DND-41 (cell line): Measurements from ENCODE around the gene ATG2A.

Source experiments
- ATAC-seq: fragments of 200-7000 bp; cut with Tn5 transposase; 3 replicates; pipeline ENCODE4 v1.9.1; 2021; ENCODE audit warnings: low read depth; ENCODE audit not compliant: insufficient read depth
- DNase-seq: peaks from one replicate; pipeline ENCODE4 v3.0.0-alpha.2; 2020
- H2AFZ ChIP-seq: 2 replicates; pipeline ENCODE4 v1.6.0; 2012; ENCODE audit warnings: low read depth, low read length
- H3K27ac ChIP-seq: 2 replicates; pipeline ENCODE4 v1.5.1; 2012; ENCODE audit warnings: low read length, inconsistent platforms
- H3K27me3 ChIP-seq: fragments of 200-600 bp; sonication (generic); 2 replicates; pipeline ENCODE4 v1.6.0; 2012; ENCODE audit warnings: low read length, mild to moderate bottlenecking, inconsistent platforms; ENCODE audit not compliant: insufficient read depth, poor library complexity
- H3K36me3 ChIP-seq: 2 replicates; pipeline ENCODE4 v1.5.1; 2012; ENCODE audit warnings: low read length, inconsistent platforms; ENCODE audit not compliant: insufficient read depth
- H3K4me1 ChIP-seq: 2 replicates; pipeline ENCODE4 v1.5.1; 2012; ENCODE audit warnings: mild to moderate bottlenecking, low read length; ENCODE audit not compliant: insufficient read depth
- H3K4me2 ChIP-seq: 2 replicates; pipeline ENCODE4 v1.6.0; 2012; ENCODE audit warnings: mild to moderate bottlenecking, moderate library complexity, low read length, inconsistent platforms; ENCODE audit not compliant: insufficient read depth
- H3K4me3 ChIP-seq, 2 experiments: fragments of 200-600 bp in 1 of 2; shearing (Covaris generic) in 1 of 2; 2 replicates each; pipeline ENCODE4 v1.5.1; 2012 to 2016; ENCODE audit warnings: inconsistent platforms in 2 of 2, low read length in 2 of 2, mild to moderate bottlenecking in 2 of 2, low read depth in 1 of 2, moderate library complexity in 1 of 2
- H3K79me2 ChIP-seq: 2 replicates; pipeline ENCODE4 v1.6.0; 2012; ENCODE audit warnings: low read length, inconsistent platforms; ENCODE audit not compliant: insufficient read depth
- H3K9ac ChIP-seq: 2 replicates; pipeline ENCODE4 v1.6.0; 2012; ENCODE audit warnings: low read depth, mild to moderate bottlenecking, inconsistent platforms, low read length, moderate library complexity
- H3K9me3 ChIP-seq: 2 replicates; pipeline ENCODE4 v1.5.1; 2012; ENCODE audit warnings: low read length, moderate library complexity, mild to moderate bottlenecking, inconsistent platforms; ENCODE audit not compliant: insufficient read depth, severe bottlenecking
- H4K20me1 ChIP-seq: 2 replicates; pipeline ENCODE4 v1.6.0; 2012; ENCODE audit warnings: low read length; ENCODE audit not compliant: insufficient read depth
- EZH2 ChIP-seq: IDR thresholded peaks from 3 replicates; pipeline ENCODE4 v1.6.1; 2012; ENCODE audit warnings: borderline replicate concordance, low read depth, mild to moderate bottlenecking, moderate library complexity, low read length, inconsistent platforms; ENCODE audit not compliant: severe bottlenecking
- TF ChIP-seq, protein P1 (sequence below): IDR thresholded peaks from 2 replicates; pipeline ENCODE4 v1.5.1; 2012; ENCODE audit warnings: borderline replicate concordance, low read length, moderate library complexity, mild to moderate bottlenecking; ENCODE audit not compliant: poor library complexity, severe bottlenecking; ENCODE audit errors: extremely low read depth

The ATG2A gene

DNA sequence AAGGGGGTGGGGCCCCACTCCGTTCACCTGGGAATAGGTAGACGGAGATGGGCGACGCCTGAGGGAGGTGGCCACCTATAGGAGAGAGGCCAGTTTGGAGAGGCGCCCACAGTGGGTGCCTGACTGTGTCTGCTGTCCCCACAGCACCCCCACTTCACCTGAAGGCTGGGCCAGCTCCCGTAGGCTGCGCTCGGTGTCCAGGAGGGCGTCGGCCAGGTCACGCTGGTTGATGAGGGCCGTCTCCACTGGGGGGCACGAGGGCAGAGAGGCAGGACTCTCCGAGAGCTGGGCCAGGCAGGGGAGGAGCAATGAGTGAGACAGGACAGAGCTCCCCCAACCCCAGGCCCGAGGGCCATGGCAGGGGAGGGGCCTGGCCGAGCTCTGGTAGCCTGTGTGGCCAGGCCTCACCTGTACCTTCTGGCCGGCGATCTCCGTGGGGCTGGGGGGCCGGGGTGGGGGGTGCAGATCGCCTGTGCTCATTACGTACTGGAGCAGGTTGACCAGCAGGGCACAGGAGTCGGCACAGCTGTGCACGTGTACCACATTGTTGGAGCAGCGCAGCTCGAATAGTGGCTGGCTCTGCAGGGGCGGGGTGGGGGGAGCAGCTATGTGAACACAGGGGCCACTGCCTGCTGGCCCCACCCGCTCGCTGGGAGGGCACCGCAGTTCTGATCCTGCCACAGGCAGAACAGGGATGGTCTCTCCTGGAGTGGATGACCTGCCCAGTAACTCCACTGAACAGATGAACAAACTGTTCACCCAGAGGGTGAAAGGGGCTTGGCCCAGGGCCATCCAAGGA is 14.7 kb downstream of the ATG2A start:
- TF ChIP-seq, protein P1, sequence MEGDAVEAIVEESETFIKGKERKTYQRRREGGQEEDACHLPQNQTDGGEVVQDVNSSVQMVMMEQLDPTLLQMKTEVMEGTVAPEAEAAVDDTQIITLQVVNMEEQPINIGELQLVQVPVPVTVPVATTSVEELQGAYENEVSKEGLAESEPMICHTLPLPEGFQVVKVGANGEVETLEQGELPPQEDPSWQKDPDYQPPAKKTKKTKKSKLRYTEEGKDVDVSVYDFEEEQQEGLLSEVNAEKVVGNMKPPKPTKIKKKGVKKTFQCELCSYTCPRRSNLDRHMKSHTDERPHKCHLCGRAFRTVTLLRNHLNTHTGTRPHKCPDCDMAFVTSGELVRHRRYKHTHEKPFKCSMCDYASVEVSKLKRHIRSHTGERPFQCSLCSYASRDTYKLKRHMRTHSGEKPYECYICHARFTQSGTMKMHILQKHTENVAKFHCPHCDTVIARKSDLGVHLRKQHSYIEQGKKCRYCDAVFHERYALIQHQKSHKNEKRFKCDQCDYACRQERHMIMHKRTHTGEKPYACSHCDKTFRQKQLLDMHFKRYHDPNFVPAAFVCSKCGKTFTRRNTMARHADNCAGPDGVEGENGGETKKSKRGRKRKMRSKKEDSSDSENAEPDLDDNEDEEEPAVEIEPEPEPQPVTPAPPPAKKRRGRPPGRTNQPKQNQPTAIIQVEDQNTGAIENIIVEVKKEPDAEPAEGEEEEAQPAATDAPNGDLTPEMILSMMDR: no peak
- no peak for TF ChIP-seq EZH2

DNA sequence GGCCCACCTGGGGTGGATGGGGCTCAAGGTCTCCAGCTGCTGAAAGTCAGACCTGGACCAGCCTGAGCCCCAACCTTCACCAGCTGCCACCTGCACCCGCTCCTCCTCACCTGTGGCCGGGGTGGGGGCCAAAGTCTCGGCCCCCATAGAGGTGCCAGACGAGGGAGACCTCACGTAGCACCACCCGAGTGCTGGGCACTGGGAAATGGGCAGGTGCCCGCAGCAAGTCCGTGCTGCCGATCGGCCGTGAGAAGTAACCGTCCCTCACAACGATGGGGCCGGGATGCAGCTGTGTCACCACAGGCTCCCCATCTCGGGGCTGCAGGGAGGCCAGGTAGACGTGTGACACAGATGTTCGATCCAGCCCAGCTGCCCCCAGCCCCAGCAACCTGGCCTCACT is 16.2 kb downstream of the ATG2A start:
- Histone ChIP-seq H3K4me3 (no peak overlapping the region), H2AFZ (no peak overlapping the region), H3K9me3 (no peaks in the 10 kb centered on the region), H3K27ac (no peak overlapping the region), H3K36me3 (peaks cover 70% of the 10 kb centered on the region), H3K79me2 (no peaks in the 10 kb centered on the region), H4K20me1 (no peaks in the 10 kb centered on the region; the same call in 1 of the 2 replicates), H3K4me1 (no peaks in the 10 kb centered on the region), H3K9ac (no peak overlapping the region), H3K27me3 (no peaks in the 10 kb centered on the region), H3K4me2 (no peak overlapping the region)
- ATAC-seq: no peak
- TF ChIP-seq EZH2: no peak
- TF ChIP-seq, protein P1: no peak
- DNase-seq: no peak

More for the DNA sequence above, 14.7 kb downstream of the ATG2A start:
- H3K4me2 ChIP-seq: no peak overlapping the region
- H3K27ac ChIP-seq: no peak overlapping the region
- no peak overlapping the region for H3K4me3 ChIP-seq
- no peak for ATAC-seq
- no peak overlapping the region for H3K9ac ChIP-seq
- no peak for DNase-seq
- no peaks in the 10 kb centered on the region for H3K27me3 ChIP-seq
- no peaks in the 10 kb centered on the region for H3K9me3 ChIP-seq
- peaks cover 73% of the 10 kb centered on the region for H3K36me3 ChIP-seq
- no peaks in the 10 kb centered on the region for H3K79me2 ChIP-seq
- H2AFZ ChIP-seq: no peak overlapping the region
- no peaks in the 10 kb centered on the region; the same call in 1 of the 2 replicates for H4K20me1 ChIP-seq
- no peaks in the 10 kb centered on the region for H3K4me1 ChIP-seq

DNA sequence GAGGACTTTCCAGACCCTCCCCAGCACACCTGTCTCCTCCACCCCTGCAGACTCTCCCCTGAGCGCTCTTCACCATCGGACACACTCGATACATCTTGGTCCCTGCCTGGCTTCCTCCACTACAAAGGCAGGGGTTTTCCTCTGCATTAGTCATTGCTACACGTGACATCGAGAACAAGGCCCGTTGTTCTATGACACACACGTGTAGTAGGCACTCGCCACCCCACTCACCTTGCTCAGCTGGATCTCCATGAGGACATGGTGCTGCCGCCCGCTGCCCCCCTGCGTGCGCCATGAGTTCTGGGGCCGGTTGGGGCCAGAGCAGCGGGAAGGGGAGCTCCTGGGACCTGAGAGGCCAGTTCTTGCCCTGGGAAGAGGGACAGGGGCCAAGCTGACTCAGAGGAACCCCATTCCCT is 16.7 kb downstream of the ATG2A start:
- no peak for DNase-seq
- Histone ChIP-seq H3K27me3 (no peaks in the 10 kb centered on the region), H3K36me3 (peaks cover 66% of the 10 kb centered on the region), H4K20me1 (no peaks in the 10 kb centered on the region; the same call in 1 of the 2 replicates), H3K27ac (no peak overlapping the region), H3K9ac (no peak overlapping the region), H3K4me3 (no peak overlapping the region), H3K4me1 (no peaks in the 10 kb centered on the region), H3K9me3 (no peaks in the 10 kb centered on the region), H3K79me2 (no peaks in the 10 kb centered on the region), H2AFZ (no peak overlapping the region), H3K4me2 (no peak overlapping the region)
- TF ChIP-seq, protein P1: no peak
- no peak for TF ChIP-seq EZH2
- ATAC-seq: no peak

DNA sequence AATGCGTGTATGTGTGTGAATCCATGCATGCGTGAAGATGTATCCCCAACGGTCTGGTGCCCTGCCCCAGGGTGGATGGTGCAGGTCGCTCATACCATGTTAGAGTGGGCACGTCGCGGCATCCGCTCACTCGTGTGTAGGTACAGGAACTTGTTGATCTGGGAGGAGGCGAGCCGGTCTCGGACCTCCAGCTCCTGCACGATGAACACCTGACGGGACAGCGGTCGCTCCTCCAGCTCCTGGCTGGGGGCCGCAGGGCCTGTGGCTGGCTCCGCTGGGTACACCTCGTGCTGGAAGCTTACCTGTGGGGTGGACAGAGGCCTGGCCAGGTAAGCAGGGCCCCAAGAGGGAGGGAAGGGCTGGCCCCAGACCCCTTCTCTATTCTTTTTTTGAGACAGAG is 18.5 kb downstream of the ATG2A start:
- H4K20me1 ChIP-seq: no peaks in the 10 kb centered on the region
- no peak overlapping the region for H3K4me2 ChIP-seq
- DNase-seq (no peak), ATAC-seq (no peak)
- no peak overlapping the region for H3K9ac ChIP-seq
- H3K4me3 ChIP-seq: no peak overlapping the region
- no peaks in the 10 kb centered on the region for H3K4me1 ChIP-seq
- no peaks in the 10 kb centered on the region for H3K9me3 ChIP-seq
- H3K36me3 ChIP-seq: peaks cover 65% of the 10 kb centered on the region
- H3K27ac ChIP-seq: no peak overlapping the region
- H3K79me2 ChIP-seq: no peaks in the 10 kb centered on the region
- TF ChIP-seq, protein P1: no peak
- no peak for TF ChIP-seq EZH2
- no peaks in the 10 kb centered on the region for H3K27me3 ChIP-seq
- H2AFZ ChIP-seq: no peak overlapping the region
